Activated naive CD4-positive, alpha-beta T cell treated with anti-CD3 and anti-CD28 coated beads, Interleukin-2, amount 50 U/mL, for 72 hours (primary cell): ENCODE data around the gene VPS13D. TPM values are rescaled to one million over a fixed set of nuclear protein-coding genes. Genes with fewer than 3 reads are reported as not detected.

Source experiments
- ATAC-seq, 2 donors: fragments of 150-1000 bp; cut with Tn5 transposase; 2 replicates each; pipeline ENCODE4 v1.10.0; 2021; ENCODE audit warnings: mild to moderate bottlenecking in 2 of 2, moderate library complexity in 2 of 2
- DNase-seq, 2 donors: peaks; one replicate each; pipeline ENCODE4 v3.0.0; 2021 to 2022; ENCODE audit warnings: low spot score in 2 of 2
- H3K27ac Mint-ChIP-seq, 2 donors: one replicate each; pipeline ENCODE4 v1.8.0; 2022; ENCODE audit warnings: mild to moderate bottlenecking in 2 of 2, mixed read lengths in 2 of 2
- H3K36me3 Mint-ChIP-seq, 2 donors: one replicate each; pipeline ENCODE4 v1.8.0; 2022; ENCODE audit warnings: mixed read lengths in 2 of 2
- H3K9me3 Mint-ChIP-seq, 2 donors: one replicate each; pipeline ENCODE4 v1.8.0; 2022; ENCODE audit warnings: mixed read lengths in 2 of 2
- total RNA-seq, 2 donors: library from RNA; stranded (reverse); gene quantifications; one replicate each; pipeline ENCODE4 v1.2.3, GENCODE V29; 2022

Gene VPS13D
- total RNA-seq, 2 donors from 2014 or later = 31.2 to 40.7 TPM

- DNase-seq (no peak), ATAC-seq (no peak)
- H3K27ac Mint-ChIP-seq = no peak overlapping the region
- H3K36me3 Mint-ChIP-seq = peaks cover 8 to 15% of the 10 kb centered on the region in 2 donors
- H3K9me3 Mint-ChIP-seq = no peaks in the 10 kb centered on the region
These were observed 196.2 kb downstream of the VPS13D start for GRCh38 chr1:12426030-12426429.

DNA sequence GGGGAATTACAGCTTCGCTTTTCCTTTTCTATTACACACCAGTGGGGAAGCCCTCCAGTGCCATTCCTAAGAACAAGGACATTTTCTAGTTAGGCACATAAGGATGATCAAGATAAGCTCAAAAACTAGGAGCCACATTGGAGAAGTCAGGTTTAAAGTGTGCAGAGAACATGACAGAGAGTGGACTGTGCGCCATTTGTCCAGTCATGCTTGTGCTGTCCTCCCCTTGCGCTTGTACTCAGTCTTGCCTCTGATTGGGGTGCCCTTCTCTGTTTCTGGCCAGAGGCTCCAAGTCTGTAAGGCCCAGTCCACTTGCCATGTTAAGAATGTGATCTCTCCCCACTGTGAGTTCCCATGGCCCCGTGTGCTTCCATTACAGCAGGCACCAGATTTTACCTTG lies 198.5 kb downstream of the VPS13D start:
- H3K36me3 Mint-ChIP-seq = peaks cover 8 to 30% of the 10 kb centered on the region in 2 donors
- DNase-seq = no peak
- ATAC-seq = no peak
- H3K9me3 Mint-ChIP-seq = no peaks in the 10 kb centered on the region
- no peak overlapping the region for H3K27ac Mint-ChIP-seq

DNA sequence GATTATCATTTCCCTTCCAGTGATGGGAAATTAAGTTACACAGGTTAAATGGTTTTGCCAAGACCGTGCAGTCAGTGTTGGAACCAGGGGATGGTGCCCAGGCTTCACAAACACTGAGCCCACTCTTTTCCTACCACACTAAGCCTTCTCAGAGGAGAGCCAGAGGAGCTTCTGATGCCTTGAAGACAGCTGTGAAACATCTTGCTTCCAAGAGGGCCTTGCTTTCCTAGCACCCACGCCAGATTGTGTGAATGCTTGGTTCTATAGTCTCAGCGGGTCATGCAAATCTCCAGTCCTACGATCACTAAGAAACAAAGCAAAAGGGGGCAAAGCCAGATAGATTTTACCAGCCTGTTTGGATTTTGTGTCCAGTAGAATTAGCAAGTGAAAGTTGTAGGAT lies 200.7 kb downstream of the VPS13D start:
- DNase-seq = no peak
- Mint-ChIP-seq H3K9me3 (no peaks in the 10 kb centered on the region), H3K27ac (no peak overlapping the region), H3K36me3 (peaks cover 8 to 30% of the 10 kb centered on the region in 2 donors)
- ATAC-seq = no peak

DNA sequence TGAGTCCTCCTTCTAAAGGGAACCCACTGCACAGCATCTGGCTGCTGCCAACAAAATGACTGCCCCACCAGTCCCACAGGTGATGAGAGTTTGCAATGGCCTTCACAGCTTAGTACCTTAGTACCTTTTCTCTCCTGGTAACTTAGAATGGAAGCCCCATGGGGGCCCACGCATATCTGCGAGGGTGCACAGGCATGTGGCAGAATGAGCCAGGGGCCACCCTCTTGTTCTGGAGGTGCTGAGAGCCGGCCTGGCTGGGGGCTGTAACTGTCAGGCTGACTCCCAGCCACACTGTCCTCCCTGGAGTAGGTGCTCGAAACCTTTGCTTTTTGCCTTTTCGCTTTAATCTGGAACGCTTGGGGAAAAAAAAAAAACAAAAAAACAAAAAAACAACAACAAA lies 203.1 kb downstream of the VPS13D start:
- DNase-seq = no peak
- H3K27ac Mint-ChIP-seq = peak overlapping the region; percentile 23 to 99
- no peak for ATAC-seq
- peaks cover 3 to 4% of the 10 kb centered on the region in 2 donors for H3K9me3 Mint-ChIP-seq
- H3K36me3 Mint-ChIP-seq = peaks cover 11 to 39% of the 10 kb centered on the region in 2 donors

- DNase-seq = no peak
- no peak for ATAC-seq
- Mint-ChIP-seq H3K27ac (peak overlapping the region; percentile 88 to 99), H3K9me3 (peaks cover 3 to 4% of the 10 kb centered on the region in 2 donors), H3K36me3 (peaks cover 10 to 42% of the 10 kb centered on the region in 2 donors)
These were observed 203.7 kb downstream of the VPS13D start for GRCh38 chr1:12433323-12434053.

DNA sequence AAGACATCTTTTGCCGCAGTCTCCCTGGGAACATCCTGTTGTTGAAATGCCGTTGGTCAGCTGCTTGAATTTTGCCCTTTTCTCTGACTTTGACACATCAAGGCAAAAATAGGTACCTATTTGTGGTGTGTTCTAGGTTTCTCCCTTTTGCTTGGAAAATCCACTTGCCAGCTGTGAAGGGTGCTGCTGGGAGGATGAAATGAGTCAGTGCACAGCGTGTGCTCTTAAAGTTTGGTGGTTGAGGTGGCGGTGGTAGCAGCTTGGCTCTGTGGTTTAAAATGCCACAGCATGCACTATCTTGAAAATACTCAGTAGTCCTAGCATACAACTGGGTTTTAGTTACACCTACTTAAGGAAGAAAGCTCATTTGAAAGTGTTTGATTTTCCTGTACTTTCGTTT lies 204.3 kb downstream of the VPS13D start:
- H3K27ac Mint-ChIP-seq = peak overlapping the region; percentile 88 to 99
- peak; percentile 65 to 67 for ATAC-seq
- peak; percentile 61 to 84 for DNase-seq
- H3K9me3 Mint-ChIP-seq = peaks cover 3 to 4% of the 10 kb centered on the region in 2 donors
- peaks cover 10 to 40% of the 10 kb centered on the region in 2 donors for H3K36me3 Mint-ChIP-seq

GRCh38 chr1:12434686-12435085 lies 204.9 kb downstream of the VPS13D start:
- H3K27ac Mint-ChIP-seq = peak overlapping the region; percentile 88 to 99
- H3K9me3 Mint-ChIP-seq = peaks cover 3 to 4% of the 10 kb centered on the region in 2 donors
- peaks cover 10 to 40% of the 10 kb centered on the region in 2 donors for H3K36me3 Mint-ChIP-seq
- DNase-seq (no peak), ATAC-seq (no peak)

GRCh38 chr1:12435639-12436344 lies 206.0 kb downstream of the VPS13D start:
- H3K36me3 Mint-ChIP-seq = peaks cover 17 to 47% of the 10 kb centered on the region in 2 donors
- DNase-seq (peak in 1 of 2 donors; percentile 53), ATAC-seq (peak; percentile 75 to 79)
- H3K27ac Mint-ChIP-seq = peak overlapping the region; percentile 97 to 99
- H3K9me3 Mint-ChIP-seq = peaks cover 3 to 4% of the 10 kb centered on the region in 2 donors

- DNase-seq = no peak
These were observed 206.5 kb downstream of the VPS13D start for GRCh38 chr1:12436345-12436658.

DNA sequence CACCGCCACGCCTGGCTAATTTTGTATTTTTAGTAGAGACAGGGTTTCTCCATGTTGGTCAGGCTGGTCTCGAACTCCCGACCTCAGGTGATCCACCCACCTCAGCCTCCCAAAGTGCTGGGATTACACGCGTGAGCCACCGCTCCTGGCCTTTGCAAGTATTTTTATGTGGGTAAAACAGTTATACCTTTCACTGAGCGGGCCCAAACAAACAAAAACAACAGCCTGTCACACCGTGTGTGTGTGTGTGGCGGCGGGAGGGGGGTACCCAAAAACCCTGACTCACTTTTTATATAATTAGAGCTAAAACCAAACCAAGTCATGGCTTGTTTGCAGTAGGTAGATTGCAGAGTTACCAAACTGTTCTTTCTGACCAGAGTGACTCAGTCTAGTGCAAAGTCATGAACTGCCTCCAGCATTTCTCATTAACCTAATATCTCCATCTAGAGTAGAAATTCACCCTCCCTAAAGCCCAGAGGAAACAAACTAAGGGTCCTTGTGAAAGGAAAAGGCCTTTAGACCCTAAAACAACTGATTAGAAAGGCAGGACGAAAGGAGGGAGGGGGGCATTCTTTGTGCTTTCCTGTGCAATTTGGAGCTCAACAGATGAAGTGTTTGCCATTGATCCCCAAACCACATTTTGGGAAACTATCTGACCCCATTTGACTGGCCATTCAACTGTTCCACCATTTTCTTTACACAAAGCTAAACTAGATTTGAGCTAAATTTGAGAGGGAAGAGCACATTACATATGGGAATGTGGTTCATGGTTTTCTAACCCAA lies 207.2 kb downstream of the VPS13D start:
- ATAC-seq (no peak), DNase-seq (no peak)
- Mint-ChIP-seq H3K36me3 (peaks cover 17 to 43% of the 10 kb centered on the region in 2 donors), H3K27ac (peak overlapping the region; percentile 90 to 99), H3K9me3 (peaks cover 3 to 4% of the 10 kb centered on the region in 2 donors)

More at GRCh38 chr1:12436345-12436658, 206.5 kb downstream of the VPS13D start:
- no peak for ATAC-seq
- Mint-ChIP-seq H3K36me3 (peaks cover 17 to 47% of the 10 kb centered on the region in 2 donors), H3K9me3 (peaks cover 3 to 4% of the 10 kb centered on the region in 2 donors), H3K27ac (peak overlapping the region; percentile 97 to 99)

DNA sequence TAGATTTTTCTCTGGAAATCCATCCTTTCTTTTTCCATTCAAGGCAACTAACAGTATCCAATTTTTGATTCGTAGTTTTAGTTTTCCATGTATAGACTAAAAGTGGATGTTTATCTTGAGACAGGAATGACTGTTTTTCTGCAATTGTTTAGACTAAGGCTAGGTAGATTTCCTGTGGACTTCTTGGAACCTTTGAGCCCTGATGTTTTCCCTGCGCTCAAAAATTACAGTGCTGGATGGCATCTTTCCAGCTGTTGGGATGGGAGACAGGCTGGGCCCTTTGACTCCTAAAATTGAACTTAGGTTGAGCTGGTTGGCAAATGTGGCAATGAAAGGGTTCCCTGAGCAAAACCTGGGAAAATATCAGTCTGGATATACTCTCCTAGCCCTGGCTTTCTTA lies 207.8 kb downstream of the VPS13D start:
- Mint-ChIP-seq H3K36me3 (peaks cover 17 to 39% of the 10 kb centered on the region in 2 donors), H3K9me3 (peaks cover 3 to 4% of the 10 kb centered on the region in 2 donors), H3K27ac (peak overlapping the region in 1 of 2 donors; percentile 99)
- no peak for DNase-seq
- ATAC-seq = no peak

DNA sequence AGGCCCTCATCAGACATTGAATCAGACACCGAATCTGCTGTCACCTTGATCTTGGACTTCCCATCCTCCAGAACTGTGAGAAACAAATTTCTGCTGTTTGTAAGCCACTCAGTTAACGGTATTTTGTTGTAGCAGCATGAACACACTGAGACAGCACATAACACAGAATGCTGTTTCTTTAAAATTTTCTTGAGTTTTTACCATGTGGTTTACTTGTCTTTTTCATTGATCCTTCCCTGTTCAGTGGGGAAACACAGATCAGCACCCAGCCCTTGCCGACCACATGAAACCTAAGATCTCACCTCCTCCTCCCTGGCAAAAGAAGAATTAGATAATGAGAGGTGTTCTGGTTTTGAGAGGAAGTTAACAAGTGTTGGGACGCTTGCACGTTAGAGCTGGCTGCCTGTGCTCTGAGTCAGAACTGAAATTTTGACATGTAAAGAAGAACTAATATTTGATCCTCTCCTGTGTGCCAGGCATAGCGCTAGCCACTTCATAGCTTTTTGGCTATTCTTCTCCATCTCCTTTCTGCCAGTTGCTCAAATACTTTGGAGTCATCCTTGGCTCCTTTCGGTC lies 208.6 kb downstream of the VPS13D start:
- DNase-seq (peak; percentile 48 to 66), ATAC-seq (peak; percentile 52 to 58)
- peaks cover 20 to 42% of the 10 kb centered on the region in 2 donors for H3K36me3 Mint-ChIP-seq
- peak overlapping the region; percentile 94 to 99 for H3K27ac Mint-ChIP-seq
- H3K9me3 Mint-ChIP-seq = peaks cover 4 to 6% of the 10 kb centered on the region in 2 donors

DNA sequence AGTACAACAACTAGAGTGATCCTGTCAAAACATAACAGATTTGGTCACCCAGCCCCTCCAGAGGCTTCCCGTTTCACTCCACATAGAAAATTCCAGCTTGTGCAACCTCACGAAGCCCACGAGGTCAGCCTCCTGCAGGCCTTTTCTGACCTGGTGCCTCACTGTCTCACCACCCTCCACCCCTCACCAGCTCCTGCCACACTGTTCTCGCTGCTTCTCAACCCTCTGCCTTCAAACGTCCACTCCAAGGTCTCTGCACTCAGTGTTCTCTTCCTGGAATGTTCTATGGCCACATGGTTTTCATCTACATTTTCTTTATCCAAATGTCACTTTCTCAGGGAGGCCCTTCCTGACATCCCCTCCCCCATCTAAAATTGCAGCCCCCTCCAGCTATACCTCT lies 209.2 kb downstream of the VPS13D start:
- Mint-ChIP-seq H3K9me3 (peaks cover 4 to 9% of the 10 kb centered on the region in 2 donors), H3K36me3 (peaks cover 23 to 48% of the 10 kb centered on the region in 2 donors), H3K27ac (peak overlapping the region; percentile 69 to 99)
- DNase-seq = no peak
- no peak for ATAC-seq

DNA sequence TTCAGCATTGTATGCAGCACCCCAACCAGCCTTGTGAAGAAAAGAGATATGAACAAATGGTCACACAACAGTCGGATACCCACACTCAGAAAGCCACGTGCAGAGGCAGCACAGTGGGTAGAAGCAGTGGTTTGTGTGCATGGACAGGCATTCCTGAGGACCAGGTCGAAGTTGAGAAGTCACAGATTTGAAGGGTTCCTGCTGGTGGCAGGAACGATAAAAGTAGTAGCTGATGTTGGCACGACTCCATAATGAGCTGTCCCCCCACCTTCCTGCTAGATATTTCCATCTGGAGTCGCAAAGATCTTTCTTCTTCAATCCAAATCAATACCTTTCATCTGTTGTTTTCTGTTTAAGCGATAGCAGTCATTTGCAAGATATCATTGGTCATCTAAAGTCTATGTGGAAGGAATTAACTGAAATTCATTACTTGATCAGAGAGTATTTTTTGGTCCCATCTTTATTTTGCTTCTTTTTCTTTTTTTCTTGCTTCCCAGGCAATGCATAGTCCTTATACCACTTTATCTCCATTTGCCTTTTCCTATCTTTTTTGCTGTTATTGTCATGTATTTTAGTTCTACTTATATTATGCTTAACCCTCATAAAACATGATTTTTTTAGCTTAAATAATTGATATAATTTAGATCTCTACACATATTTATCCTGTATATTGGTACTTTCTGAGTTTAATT lies 211.7 kb downstream of the VPS13D start:
- H3K27ac Mint-ChIP-seq = no peak overlapping the region
- ATAC-seq = no peak
- DNase-seq = no peak
- peaks cover 9 to 17% of the 10 kb centered on the region in 2 donors for H3K9me3 Mint-ChIP-seq
- H3K36me3 Mint-ChIP-seq = peaks cover 27 to 67% of the 10 kb centered on the region in 2 donors

- H3K27ac Mint-ChIP-seq = no peak overlapping the region
- ATAC-seq = no peak
- H3K36me3 Mint-ChIP-seq = peaks cover 28 to 67% of the 10 kb centered on the region in 2 donors
- DNase-seq = no peak
- peaks cover 7 to 16% of the 10 kb centered on the region in 2 donors for H3K9me3 Mint-ChIP-seq
These were observed 212.4 kb downstream of the VPS13D start for GRCh38 chr1:12442217-12442616.

DNA sequence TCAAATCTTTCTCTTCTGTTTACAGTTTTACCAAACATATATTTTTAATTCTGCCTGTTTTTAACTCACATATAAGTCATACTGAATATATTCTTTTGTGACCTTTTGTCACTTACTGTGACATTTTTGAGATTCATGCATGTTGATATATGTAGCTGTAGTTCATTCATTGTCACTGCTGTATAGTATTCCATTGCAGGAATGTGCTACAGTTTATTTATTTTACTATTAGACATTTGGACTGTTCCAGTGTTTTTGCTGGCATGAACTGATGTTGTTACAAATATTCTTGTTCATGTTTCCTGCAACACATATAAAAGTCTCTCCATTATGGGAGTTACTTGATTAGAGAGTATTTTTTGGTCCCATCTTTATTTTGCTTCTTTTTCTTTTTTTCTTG lies 213.3 kb downstream of the VPS13D start:
- DNase-seq (no peak), ATAC-seq (no peak)
- peaks cover 5 to 15% of the 10 kb centered on the region in 2 donors for H3K9me3 Mint-ChIP-seq
- H3K36me3 Mint-ChIP-seq = peaks cover 26 to 64% of the 10 kb centered on the region in 2 donors
- no peak overlapping the region for H3K27ac Mint-ChIP-seq
